GM18511 (cell line): Measurements from ENCODE around the gene ZNF614.
"Not testable (repeated sequence)": the region's sequence is repeated elsewhere in the genome, so short reads cannot be mapped to it uniquely, and the experiment has no call there.

ENCODE experiments used
- ATAC-seq: cut with Tn5 transposase; IDR thresholded peaks from one replicate; pipeline ENCODE4 v1.9.1; 2021; ENCODE audit warnings: mild to moderate bottlenecking, moderate library complexity; ENCODE audit not compliant: unreplicated experiment

ZNF614 gene

DNA sequence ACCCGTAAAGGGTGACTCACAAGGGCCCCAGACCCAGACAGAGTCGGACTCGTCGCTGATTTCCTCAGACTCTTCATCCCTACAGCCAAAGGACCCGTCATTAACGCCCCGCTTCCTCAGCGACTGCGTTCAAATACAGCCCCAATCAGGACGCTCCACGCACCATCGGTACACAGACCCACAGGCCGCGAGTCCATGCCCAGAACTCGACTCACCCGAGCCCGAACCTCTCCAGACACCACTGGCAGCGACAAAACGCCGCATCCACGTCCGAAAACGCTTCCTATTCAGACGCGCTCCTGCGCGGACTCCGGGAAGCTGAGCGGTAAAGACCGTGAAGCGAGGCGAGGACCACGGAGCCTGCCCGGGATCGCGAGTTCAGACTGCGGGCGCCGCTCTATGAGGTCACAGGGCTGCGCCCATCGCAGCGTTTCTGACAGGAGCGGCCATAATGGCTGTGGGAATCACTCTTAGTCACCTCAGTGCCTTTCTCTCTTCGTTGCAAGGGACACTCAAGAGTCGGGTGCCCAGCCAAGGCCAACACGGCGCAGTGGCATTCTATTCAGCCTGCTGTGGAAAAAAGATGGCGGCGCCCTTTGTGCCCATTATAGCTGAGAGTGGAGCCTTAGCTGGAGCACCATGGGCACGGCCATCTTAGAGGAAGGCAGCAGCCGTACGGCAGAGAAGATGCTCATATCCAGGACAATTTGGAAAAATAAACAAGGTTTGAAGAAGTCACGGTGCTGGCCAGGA lies at the start of gene ZNF614:
Gene ZNF614, minus strand, starts transcription at position 353 of the 753 bp plus-strand sequence. CDS start 2,634 bp downstream, outside the sequence.
- ATAC-seq, result peak; percentile 92

DNA sequence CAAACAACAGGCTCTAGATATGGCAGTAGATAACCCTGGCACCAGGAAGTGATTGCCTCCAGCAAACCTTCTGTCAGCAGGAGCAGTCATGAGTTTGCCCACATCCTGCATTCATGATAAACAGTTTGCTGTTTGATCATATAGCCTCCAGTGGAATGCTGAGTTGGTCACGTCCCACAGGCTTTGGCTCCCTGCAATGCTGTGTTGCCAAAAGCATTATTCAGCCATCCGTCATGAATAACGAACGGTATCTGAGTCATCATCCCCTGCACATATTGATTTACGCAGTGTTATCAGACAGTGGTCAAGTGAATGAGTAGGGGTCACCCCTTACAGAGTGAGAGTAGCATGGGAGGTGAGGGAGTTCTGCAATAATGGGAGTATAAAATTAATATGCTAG lies 42.3 kb upstream of the ZNF614 start:
- no peak for ATAC-seq

DNA sequence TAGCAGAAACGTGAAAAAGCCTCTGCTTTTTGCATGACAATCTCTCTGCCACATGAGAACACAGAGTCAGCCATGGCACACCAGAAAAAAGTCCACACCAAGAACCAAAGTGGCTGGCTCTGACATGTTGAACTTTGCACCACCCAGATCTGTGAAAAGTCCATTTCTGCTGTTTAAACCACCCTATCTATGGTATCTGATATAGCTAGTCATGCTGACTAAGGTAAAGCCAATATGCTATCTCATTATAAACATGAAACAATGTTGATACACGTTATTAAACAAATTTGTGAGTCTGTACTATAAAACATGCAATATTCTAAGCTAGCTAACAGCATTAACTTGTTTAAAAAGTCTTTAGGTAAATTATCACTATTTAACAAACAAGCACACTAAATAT lies 41.5 kb upstream of the ZNF614 start:
- ATAC-seq, result no peak

DNA sequence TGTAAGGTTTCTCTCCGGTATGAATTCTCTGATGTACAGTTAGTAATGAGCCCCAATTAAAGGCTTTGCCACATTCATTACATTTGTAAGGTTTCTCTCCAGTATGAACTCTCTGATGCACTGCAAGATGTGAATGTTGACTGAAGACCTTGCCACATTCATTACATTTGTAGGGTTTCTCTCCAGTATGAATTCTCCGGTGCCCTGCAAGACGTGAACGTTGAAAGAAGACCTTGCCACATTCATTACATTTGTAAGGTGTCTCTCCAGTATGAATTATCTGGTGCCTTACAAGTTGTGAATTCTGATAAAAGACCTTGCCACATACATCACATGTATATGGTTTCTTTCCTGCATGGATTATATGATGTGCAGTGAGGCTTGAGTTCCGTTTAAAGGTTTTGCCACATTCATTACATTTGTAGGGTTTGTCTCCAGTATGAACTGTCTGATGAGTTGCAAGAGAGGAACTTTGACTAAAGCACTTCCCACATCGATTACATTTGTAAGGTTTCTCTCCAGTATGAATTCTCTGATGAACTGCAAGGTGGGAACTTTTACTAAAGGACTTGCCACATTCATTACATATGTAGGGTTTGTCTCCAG lies 38.2 kb upstream of the ZNF614 start:
- no peak for ATAC-seq

DNA sequence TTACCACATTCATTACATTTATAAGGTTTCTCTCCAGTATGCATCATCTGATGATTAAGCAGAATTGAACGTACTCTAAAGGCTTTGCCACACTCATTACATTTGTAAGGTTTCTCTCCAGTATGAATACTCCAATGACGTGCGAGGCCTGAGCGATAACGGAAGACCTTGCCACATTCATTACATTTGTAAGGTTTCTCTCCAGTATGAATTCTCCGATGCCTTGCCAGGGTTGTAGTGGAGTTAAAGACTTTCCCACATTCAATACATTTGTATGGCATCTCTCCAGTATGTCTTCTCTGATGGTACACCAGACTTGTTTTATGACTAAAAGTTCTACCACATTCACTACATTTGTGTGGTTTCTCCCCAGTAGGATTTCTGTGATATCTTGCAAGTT lies 37.2 kb upstream of the ZNF614 start:
- ATAC-seq, result no peak

DNA sequence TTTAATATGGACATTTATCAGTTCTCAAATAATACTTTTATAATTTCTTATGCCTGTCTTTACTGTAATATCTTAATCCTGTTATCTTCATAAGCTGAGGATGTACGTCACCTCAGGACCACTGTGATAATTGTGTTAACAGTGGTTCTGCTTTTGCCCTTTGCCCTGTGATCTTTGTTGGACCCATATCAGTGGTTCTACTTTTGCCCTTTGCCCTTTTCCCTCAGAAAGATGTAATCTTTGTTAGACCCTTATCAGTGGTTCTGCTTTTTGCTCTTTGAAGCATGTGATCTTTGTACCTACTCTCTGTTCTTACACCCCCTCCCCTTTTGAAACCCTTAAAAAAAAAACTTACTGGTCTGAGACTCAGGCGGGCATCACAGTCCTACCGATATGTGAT lies 28.3 kb upstream of the ZNF614 start:
- ATAC-seq, result not testable (repeated sequence)

DNA sequence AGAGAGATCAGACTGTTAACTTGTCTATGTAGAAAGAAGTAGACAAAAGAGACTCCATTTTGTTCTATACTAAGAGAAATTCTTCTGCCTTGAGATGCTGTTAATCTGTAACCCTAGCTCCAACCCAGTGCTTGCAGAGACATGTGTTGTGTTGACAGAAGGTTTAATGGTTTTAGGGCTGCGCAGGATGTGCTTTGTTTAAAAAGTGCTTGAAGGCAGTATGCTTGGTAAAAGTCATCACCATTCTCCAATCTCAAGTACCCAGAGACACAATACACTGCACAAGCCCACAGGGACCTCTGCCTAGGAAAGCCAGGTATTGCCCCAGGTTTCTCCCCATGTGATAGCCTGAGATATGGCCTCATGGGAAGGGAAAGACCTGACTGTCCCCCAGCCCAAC lies 23.6 kb upstream of the ZNF614 start:
- ATAC-seq, result not testable (repeated sequence)

DNA sequence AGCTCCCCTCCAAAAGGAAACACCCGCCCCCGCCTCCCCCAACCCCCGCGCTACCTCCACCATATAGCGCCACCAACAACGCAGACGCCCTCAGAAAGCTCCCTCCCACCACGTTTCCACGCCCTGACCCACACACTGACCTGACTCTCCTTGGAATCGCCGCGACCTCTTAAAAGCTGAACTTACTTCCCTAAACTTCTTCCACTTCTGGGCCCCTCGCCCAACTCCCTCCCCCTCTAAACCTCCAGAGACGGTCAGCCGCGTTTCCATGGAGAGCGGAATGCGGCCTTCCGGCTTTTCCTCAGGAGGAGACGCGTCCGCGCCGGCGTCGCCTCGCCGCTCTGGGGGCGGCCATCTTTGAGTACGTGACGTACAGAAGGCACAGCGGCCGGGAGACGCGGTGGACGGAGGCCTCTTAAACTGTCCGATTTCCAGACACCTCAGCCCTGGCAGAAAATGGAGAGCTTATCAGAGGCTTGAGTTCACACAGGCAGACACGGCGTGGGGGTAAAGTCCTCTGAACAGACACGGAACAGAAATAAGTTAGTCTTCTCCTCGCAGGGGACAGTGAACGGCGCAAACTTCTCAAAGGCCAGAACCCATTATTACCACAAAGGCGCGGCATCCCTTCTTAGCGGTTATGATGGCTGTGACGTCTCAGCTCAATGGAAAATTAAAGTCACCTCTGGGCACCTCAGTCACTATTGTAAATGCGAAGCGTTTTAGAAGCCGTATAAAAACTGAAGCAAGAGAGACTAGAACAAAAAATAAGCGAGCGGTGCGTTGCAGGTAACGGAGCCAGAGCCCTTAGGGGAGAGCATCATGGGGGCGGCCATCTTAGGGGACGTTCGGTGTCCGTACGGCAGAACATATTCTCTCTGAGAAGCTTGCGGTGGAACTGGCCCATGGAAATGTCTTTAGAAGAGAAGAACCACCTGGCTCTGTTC lies 20.6 kb upstream of the ZNF614 start, which contains the start of gene ZNF432:
Gene ZNF432, minus strand, starts transcription at position 284 of the 947 bp plus-strand sequence. CDS start 1,970 bp downstream, outside the sequence.
- peak; percentile 96 for ATAC-seq

DNA sequence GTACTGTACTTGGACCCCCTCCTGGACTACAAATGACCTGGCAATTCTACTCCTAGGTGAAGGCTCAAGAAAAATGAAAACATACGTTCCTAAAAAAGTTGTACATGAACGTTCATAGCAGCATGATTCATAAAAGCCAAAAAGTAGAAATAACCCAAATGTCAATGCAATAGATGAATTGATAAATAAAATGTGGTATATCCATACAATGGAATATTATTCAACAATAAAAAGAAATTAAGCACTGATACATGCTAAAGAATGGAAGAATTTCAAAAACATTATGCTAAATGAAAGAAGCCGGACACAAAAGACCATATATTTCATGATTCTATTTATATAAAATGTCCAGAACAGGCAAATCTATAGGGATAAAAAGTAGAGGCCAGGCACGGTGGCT lies 11.0 kb upstream of the ZNF614 start:
- ATAC-seq, result no peak

DNA sequence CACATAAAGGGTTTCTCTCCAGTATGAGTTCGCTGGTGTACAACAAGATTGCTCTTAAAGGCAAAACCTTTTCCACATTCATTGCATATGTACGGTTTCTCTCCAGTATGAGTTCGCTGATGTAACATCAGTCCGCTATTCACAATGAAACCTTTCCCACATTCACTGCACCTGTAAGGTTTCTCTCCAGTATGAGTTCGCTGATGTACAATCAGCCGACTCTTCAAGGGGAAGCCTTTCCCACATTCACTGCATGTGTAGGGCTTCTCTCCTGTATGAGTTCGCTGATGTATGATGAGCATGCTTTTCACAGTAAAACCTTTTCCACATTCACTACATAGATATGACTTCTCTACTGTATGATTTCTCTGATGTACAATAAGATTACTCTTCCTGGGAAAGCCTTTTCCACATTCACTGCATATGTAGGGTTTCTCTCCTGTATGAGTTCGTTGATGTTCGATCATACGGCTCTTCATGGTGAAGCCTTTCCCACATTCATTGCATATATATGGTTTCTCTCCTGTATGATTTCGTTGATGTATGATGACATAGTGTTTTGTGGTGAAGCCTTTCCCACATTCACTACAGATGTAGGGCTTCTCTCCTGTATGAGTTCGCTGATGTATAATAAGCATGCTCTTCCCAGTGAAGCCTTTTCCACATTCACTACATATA lies 6.0 kb upstream of the ZNF614 start:
- no peak for ATAC-seq

DNA sequence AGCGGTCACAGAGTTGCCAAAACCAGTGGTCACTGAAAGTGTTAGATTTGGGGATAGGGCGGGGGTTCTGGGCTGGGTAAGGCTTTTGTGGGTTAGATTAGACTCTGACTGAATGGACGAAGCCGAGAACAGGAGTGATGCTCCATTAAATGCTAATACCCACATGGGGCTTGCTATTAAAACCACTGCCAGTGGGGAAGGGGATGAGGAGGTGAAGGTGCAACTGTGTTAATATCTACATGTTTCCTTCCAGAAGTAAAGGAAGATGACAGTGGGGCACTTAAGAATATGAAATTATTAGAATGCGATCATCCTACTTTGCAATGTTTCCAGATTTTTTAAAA lies 573 bp upstream of the ZNF614 start:
- peak; percentile 40 for ATAC-seq

DNA sequence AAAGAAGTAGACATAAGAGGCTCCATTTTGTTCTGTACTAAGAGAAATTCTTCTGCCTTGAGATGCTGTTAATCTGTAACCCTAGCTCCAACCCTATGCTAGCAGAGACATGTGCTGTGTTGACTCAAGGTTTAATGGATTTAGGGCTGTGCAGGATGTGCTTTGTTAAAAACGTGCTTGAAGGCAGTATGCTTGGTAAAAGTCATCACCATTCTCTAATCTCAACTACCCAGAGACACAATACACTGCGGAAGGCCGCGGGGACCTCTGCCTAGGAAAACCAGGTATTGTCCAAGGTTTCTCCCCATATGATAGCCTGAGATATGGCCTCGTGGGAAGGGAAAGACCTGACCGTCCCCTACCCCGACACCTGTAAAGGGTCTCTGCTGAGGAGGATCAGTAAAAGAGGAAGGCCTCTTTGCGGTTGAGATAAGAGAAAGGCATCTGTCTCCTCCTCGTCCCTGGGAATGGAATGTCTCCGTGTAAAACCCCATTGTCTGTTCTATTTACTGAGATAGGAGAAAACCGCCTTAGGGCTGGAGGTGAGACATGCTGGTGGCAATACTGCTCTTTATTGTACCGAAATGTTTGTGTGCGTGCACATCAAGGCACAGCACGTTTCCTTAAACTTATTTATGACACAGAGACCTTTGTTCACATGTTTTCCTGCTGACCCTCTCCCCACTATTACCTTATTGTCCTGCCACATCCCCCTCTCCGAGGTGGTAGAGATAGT lies 1.8 kb downstream of the ZNF614 start:
- not testable (repeated sequence) for ATAC-seq

DNA sequence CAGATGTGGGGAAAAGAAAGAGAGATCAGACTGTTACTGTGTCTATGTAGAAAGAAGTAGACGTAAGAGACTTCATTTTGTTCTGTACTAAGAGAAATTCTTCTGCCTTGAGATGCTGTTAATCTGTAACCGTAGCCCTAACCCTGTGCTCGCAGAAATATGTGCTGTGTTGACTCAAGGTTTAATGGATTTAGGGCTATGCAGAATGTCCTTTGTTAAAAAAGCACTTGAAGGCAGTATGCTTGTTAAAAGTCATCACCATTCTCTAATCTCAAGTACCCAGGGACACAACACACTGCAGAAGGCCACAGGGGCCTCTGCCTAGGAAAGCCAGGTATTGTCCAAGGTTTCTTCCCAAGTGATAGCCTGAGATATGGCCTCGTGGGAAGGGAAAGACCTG lies 3.7 kb downstream of the ZNF614 start:
- ATAC-seq, result not testable (repeated sequence)

DNA sequence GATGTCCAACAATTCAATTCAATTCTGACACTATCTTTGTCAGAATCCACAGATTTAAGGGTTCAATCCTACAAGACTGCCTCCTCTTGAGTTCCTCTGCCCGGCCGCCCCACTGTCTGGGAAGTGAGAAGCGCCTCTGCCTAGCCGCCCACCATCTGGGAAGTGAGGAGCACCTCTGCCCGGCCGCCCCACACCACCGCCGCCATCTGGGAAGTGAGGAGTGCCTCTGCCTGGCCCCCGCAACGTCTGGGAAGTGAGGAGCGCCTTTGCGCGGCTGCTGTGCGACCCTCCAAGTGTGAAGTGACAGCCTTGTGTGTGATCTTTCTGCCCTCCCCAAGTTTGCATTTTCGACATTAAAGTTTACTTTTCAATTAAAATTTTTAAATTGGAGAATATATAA lies 6.0 kb downstream of the ZNF614 start:
- ATAC-seq, result no peak

DNA sequence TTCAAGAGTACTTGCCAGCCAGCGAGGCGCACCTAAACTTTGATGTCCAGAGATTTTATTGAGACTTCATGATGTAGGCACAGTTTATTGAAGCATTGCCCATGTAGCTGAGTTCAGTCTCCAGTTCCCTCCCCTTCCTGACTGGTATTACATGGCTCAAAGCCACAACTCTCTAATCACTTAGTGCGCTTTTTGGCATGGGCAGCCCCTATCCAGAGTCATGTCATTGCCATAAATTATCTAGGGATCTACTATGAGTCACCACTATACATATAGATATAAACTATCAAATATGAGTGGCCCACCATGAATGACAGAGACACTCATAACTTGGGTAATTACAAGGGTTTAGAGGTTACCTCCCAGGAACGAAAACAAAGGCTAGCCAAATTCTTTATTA lies 7.7 kb downstream of the ZNF614 start:
- ATAC-seq, result no peak

DNA sequence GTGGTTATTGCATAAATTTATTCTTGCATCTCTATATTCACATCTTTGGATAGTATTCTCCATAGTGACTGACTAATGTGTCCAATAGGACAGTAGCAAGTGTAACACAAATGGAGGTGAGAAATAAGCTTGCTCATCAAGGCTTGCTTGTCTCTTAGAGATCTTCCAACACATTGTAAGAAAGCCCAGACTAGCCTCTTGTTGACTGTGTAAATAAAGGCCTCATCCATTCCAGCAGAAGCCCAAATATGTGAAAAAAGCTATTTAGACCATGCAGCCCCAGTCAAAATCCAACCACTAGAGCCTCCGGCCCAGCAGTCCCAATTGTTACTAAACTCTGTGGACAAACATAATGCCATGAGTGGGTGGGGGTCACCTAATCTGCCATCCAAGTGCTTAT lies 17.5 kb downstream of the ZNF614 start:
- no peak for ATAC-seq

DNA sequence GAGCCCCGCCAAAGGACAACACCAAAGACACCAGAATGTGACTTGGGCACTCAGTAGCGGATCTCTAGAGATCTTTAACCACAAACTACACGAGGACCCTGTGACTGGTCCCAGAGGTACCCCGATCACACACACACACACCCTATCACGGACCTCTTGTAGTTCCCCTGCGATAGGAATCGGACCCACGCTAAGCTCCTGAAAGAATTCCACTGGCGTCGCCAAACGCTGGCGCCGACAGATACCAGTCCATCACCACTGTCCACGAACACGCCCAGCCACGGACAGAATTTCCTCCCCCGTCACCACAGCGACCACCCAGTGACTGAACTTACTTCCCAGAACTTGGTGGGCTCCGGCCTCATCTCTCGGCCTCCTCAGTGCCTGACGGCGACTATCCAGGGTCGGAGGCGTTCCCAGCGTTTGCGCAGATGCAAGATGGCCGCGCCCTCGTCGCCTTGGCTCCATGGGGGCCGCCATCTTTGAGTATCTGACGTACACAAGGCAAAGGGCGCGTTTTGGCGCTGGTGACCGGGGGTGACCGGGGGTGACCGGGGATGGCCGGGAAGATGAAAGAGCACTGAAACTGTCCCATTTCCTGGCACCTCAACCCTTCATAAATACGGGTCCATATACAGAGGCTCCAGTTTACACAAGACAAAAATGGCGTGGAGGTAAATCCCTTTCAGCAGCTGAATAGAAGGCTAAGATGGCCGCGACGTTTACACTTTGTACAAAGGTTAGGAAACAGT lies 20.2 kb downstream of the ZNF614 start, which contains the start of gene ZNF615:
Gene ZNF615, minus strand, starts transcription at position 406 of the 752 bp plus-strand sequence. CDS start 4,500 bp downstream, outside the sequence.
- peak; percentile 99 for ATAC-seq

DNA sequence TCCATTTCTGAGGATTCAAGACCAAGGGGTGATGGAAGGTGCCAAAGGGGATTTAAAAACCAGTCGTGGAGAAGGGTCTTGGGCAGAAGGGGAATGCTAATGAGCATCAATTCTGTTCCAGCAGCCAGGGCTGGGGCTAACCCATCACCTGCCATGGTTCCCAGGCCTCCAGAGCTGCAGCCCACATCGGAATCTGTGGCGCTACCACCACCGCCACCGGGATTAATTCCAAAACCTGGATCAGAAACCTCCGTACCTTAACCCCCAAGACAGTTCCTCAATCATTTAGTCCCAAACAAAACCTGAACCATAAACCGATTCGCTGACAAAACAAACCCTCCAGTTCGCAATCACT lies 20.8 kb downstream of the ZNF614 start:
- ATAC-seq, result no peak

DNA sequence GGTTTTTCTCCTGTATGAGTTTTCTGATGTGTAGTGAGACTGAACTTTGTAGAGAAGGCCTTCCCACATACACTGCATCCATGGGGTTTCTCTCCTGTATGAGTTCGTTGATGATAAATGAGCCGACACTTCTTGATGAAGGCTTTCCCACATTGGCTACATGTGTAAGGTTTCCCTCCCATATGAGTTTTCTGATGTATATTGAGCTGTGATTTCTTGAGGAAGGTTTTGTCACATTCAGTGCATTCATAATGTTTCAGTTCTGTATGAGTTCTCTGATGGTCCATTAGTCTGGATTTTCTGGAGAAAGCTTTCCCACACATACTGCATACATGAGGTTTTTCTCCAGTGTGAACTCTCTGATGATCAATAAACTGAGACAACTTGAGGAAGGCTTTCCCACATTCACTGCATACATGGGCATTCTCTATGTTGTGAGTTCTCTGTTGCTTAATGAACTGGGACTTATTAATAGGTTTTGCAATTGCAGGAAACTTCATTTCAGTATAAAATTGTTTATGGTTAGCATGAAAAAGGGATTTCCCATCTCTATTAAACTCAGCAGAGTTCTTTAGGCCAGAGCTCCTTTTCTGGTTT lies 34.0 kb downstream of the ZNF614 start:
- no peak for ATAC-seq
